HEK293T (cell line): Measurements from ENCODE around the gene FAM200B.

ENCODE experiments used
- CTCF ChIA-PET: fragments of 350-600 bp; formaldehyde crosslinking; extraction: SDS; loops from one replicate; lab custom pipeline; 2021; ENCODE audit warnings: antibody characterized with exemption, inconsistent platforms; lab: Yijun Ruan, JAX
- POLR2A ChIA-PET: fragments of 350-600 bp; formaldehyde crosslinking; extraction: SDS; loops from one replicate; lab custom pipeline; 2020; ENCODE audit warnings: antibody characterized with exemption, inconsistent platforms; lab: Yijun Ruan, JAX
- DNase-seq: peaks from one replicate; pipeline ENCODE4 v3.0.0; 2012; ENCODE audit warnings: mixed read lengths; ENCODE audit errors: extremely low spot score
- ARNT ChIP-seq: fragments of 450-650 bp; IDR thresholded peaks from 2 replicates; pipeline ENCODE4 v1.6.1; 2017; ENCODE audit warnings: mild to moderate bottlenecking
- BHLHE40 ChIP-seq: fragments of 450-650 bp; IDR thresholded peaks from 2 replicates; pipeline ENCODE4 v1.6.1; 2016; ENCODE audit warnings: mild to moderate bottlenecking, moderate library complexity, borderline replicate concordance
- CTBP1 ChIP-seq: fragments of 450-650 bp; IDR thresholded peaks from 2 replicates; pipeline ENCODE4 v1.6.1; 2016; ENCODE audit warnings: borderline replicate concordance
- ELF4 ChIP-seq: fragments of 450-650 bp; IDR thresholded peaks from 2 replicates; pipeline ENCODE4 v1.6.1; 2017; ENCODE audit warnings: antibody characterized with exemption
- FOXA1 ChIP-seq: fragments of 450-650 bp; IDR thresholded peaks from 2 replicates; pipeline ENCODE4 v1.6.1; 2016; ENCODE audit warnings: mild to moderate bottlenecking
- FOXK2 ChIP-seq: fragments of 450-650 bp; IDR thresholded peaks from 2 replicates; pipeline ENCODE4 v1.6.1; 2016; ENCODE audit warnings: mild to moderate bottlenecking
- FOXM1 ChIP-seq: fragments of 450-650 bp; IDR thresholded peaks from 2 replicates; pipeline ENCODE4 v1.6.1; 2017; ENCODE audit warnings: mild to moderate bottlenecking, borderline replicate concordance
- HDGF ChIP-seq: fragments of 450-650 bp; IDR thresholded peaks from 2 replicates; pipeline ENCODE4 v1.6.1; 2017; ENCODE audit warnings: antibody characterized with exemption, borderline replicate concordance
- L3MBTL2 ChIP-seq: fragments of 450-650 bp; conservative IDR thresholded peaks from 2 replicates; pipeline ENCODE4 v1.6.1; 2016; ENCODE audit warnings: mild to moderate bottlenecking
- LEF1 ChIP-seq: fragments of 450-650 bp; IDR thresholded peaks from 2 replicates; pipeline ENCODE4 v1.6.1; 2017; ENCODE audit warnings: mild to moderate bottlenecking, borderline replicate concordance
- NFRKB ChIP-seq: fragments of 450-650 bp; IDR thresholded peaks from 2 replicates; pipeline ENCODE4 v1.6.1; 2016; ENCODE audit warnings: mild to moderate bottlenecking, moderate library complexity
- SP1 ChIP-seq: fragments of 450-650 bp; IDR thresholded peaks from 2 replicates; pipeline ENCODE4 v1.6.1; 2017
- SUZ12 ChIP-seq: fragments of 450-650 bp; IDR thresholded peaks from 2 replicates; pipeline ENCODE4 v1.6.1; 2016; ENCODE audit warnings: mild to moderate bottlenecking
- TARDBP ChIP-seq: fragments of 450-650 bp; IDR thresholded peaks from 2 replicates; pipeline ENCODE4 v1.6.1; 2016
- ZNF384 ChIP-seq: fragments of 450-650 bp; IDR thresholded peaks from 2 replicates; pipeline ENCODE4 v1.6.1; 2016
- TF ChIP-seq, protein P1 (sequence below): fragments of 450-650 bp; IDR thresholded peaks from 2 replicates; pipeline ENCODE4 v1.6.1; 2016

The FAM200B gene

DNA sequence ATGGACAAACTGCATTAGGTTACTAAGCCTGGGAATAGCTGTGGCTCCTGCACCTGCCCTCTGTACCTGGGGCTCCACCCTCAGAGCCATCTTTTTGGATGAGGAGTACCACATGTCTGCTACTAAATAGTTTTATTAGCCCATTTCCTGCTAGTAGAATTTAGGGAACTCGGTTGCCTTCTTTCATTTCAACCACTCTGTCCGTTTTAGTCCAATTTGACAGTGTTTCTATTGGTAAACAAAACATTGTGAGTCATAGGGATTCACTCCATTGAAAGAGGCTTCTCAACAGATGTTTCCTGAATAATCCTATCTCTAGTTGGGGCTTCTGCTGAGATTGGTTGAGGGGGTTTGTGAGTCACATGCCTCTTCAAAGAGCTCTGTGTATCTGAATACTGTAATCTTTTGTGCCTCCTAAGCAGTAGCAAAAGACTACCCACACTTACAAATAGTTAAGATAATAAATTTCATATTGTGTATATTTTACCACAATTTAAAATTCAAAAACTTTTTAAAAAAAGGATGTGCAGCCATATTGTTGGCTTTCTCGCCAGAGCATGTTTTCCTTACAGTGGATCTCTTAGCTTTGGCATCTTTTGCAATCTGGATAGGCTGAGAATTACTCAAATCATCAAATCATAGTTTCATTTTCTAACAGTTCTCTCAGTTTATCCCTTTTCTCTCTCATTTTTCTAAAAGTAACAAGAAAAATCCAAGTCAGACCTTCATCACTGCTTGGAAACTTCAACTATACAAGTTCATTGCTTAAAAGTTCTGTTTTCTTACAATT, 9.9 kb downstream of the FAM200B start:
- ChIA-PET POLR2A (no interaction called here), CTCF (no interaction called here)
- no peak for DNase-seq
- TF ChIP-seq NFRKB, result no peak

DNA sequence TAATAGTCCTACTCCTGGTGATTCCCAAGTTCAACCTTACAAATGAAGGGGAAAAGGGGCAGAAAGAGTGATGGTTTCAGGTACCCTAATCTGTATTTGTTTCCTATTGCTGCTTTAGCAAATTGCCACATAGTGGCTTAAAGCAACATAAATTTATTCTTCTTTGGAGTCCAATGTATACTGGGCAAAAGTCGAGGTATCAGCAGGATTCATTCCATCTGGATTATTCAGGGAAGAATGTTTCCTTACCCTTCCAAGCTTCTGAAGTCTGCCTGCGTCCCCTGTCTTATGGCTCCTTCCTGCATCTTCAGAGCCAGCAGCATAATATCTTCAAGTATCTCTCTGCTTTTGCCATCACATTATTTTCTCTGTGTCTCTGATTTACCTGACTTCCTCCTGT, 11.0 kb downstream of the FAM200B start:
- DNase-seq, result no peak
- ChIA-PET POLR2A (interaction anchor here (1.2 kb wide), 1 partner anchor 11 kb away, joined by 3 read pairs; the partner anchor contains the start of gene FAM200B), CTCF (no interaction called here)
- TF ChIP-seq, protein P1, sequence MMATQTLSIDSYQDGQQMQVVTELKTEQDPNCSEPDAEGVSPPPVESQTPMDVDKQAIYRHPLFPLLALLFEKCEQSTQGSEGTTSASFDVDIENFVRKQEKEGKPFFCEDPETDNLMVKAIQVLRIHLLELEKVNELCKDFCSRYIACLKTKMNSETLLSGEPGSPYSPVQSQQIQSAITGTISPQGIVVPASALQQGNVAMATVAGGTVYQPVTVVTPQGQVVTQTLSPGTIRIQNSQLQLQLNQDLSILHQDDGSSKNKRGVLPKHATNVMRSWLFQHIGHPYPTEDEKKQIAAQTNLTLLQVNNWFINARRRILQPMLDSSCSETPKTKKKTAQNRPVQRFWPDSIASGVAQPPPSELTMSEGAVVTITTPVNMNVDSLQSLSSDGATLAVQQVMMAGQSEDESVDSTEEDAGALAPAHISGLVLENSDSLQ, result no peak
- TF ChIP-seq ELF4, result no peak
- TF ChIP-seq NFRKB, result no peak

DNA sequence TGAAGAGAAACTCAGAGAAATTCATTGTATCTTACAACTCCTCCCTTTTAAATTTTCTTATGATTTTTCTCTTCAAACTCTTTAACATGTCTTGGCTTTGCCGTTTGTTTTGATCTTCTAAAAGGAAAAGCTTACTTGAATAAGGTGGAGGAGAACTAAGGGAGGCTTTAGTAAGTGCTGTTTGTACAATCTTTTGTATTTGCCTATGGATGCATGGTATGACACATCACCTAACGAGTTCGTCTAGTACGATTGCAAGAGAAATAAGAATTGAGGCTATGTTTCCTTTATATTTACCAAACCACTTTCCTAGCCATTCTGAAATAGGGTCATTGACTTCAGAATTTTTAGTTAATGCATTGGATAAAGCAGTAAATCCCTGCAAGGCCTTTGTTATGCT, 12.8 kb downstream of the FAM200B start:
- CTCF ChIA-PET, result no interaction called here
- POLR2A ChIA-PET, result no interaction called here
- DNase-seq, result no peak
- TF ChIP-seq HDGF, result no peak
- no peak for TF ChIP-seq ELF4
- TF ChIP-seq, protein P1, result no peak
- TF ChIP-seq SP1, result no peak
- no peak for TF ChIP-seq TARDBP
- no peak for TF ChIP-seq NFRKB

DNA sequence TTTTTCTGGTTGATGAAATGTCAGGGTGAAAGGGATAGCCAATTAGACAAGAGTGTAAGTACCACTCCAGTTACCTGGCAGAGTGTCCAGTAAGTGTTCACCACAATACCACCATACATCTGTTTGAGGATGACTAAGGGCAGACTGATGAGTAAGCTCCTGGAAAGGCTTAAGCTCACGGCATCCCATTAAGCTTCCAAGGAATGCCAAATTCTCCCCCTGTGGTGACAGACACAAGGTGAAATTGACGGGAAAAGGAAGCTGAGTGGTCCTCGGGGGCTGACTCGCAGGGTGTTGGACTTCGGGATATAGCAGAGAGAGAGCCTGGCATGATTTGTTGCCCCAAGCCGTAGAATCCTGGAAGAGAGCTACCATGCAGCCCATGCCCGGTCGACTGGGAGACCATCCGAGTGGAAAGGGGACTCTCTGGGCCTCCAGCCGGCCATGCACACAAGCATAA, 13.6 kb downstream of the FAM200B start:
- no peak for DNase-seq
- ChIA-PET POLR2A (no interaction called here), CTCF (no interaction called here)
- TF ChIP-seq NFRKB (no peak), L3MBTL2 (no peak), TARDBP (no peak), SUZ12 (no peak), SP1 (no peak)

DNA sequence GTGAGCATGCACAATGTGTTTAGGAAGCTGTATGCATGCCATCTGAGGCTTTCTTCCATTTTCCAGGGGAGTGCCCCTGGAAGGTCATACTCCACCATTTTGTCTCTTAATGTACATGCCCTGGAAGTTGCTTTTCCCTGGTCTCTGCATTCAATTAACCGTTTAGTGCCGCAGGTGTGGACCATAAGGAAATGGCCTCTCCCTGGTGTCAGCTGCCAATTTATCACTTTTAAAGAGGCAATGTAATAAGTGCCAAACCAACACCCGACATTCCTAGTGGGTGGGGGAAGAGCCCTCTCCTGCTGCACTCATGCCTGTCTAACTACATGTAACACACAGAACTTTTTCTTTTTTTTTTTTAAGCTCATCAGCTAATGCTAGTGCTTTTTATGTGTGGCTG, 14.1 kb downstream of the FAM200B start:
- TF ChIP-seq SP1, result no peak
- TF ChIP-seq ARNT, result no peak
- no peak for TF ChIP-seq TARDBP
- TF ChIP-seq NFRKB, result no peak
- TF ChIP-seq L3MBTL2, result no peak
- no peak for TF ChIP-seq LEF1
- TF ChIP-seq, protein P1, result no peak
- TF ChIP-seq ZNF384, result no peak
- no peak for TF ChIP-seq CTBP1
- TF ChIP-seq BHLHE40, result no peak
- no peak for TF ChIP-seq FOXK2
- TF ChIP-seq FOXM1, result no peak
- no peak for TF ChIP-seq ELF4
- no peak for TF ChIP-seq FOXA1
- TF ChIP-seq HDGF, result no peak
- TF ChIP-seq SUZ12, result no peak
- CTCF ChIA-PET, result no interaction called here
- no peak for DNase-seq
- POLR2A ChIA-PET, result no interaction called here

DNA sequence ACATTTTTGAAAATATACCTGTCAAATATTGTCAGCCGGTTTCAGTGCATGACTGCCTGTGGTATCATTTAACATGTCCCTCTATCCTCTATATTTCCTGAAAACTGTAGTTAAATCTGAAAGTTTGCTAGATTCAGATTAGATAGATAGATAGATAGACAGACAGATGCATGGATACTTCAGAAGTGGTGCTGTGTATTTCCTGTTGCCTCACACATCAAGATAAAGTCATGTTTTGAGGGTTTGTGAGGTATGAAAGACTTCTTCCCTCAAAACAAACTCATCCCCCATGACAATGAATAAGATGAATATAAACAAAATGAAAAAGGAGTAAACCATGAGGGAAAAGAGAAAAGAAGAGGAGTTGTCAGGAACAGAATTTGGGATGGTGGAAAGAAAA, 15.2 kb downstream of the FAM200B start:
- ChIA-PET POLR2A (no interaction called here), CTCF (no interaction called here)
- no peak for DNase-seq
- no peak for TF ChIP-seq FOXA1
- no peak for TF ChIP-seq L3MBTL2
- no peak for TF ChIP-seq ARNT
- TF ChIP-seq FOXK2, result no peak
- TF ChIP-seq LEF1, result no peak
- TF ChIP-seq SP1, result no peak
- TF ChIP-seq SUZ12, result no peak

DNA sequence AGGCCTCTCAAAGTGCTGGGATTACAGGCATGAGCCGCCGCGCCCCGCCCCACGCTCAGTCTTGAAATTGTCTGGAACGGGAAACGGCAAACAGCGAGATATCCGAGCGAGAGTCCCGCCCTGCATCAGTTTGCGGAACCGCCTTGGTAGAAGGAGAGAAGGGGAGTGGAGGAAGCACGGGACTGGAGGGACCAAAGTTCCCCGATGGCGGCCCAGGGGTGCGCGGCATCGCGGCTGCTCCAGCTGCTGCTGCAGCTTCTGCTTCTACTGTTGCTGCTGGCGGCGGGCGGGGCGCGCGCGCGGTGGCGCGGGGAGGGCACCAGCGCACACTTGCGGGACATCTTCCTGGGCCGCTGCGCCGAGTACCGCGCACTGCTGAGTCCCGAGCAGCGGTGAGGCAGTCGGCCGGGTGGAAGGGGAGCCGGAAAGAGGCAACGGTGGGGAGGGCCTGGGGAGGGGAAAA, 21.3 kb downstream of the FAM200B start, which contains the start of gene BST1:
TSS of gene BST1 (plus strand) at position 125 of the 463 bp plus-strand sequence. CDS start at position 205, 80 bp downstream.
- DNase-seq, result no peak
- ChIA-PET CTCF (no interaction called here), POLR2A (no interaction called here)
- TF ChIP-seq FOXM1 (no peak), ARNT (no peak), NFRKB (no peak), HDGF (no peak), FOXA1 (no peak), ZNF384 (no peak)
